ENCODE results near the gene MRPL52.

The MRPL52 gene

GRCh38 chr14:22807432-22808087, 22.1 kb upstream of the MRPL52 start:
- H3K36me3 ChIP-seq (ENCODE audit: control insufficient read depth, insufficient read depth, low read length): no peaks in the 10 kb centered on the region
- peaks cover under 1% of the 10 kb centered on the region for H3K79me2 ChIP-seq
- peak overlapping the region; percentile 52 for H2AFZ ChIP-seq
- peak overlapping the region; percentile 31 for H3K4me2 ChIP-seq (ENCODE audit: low read length)
- no peaks in the 10 kb centered on the region for H3K27me3 ChIP-seq (ENCODE audit: control insufficient read depth, insufficient read depth, low read length)
- peaks cover 13% of the 10 kb centered on the region for H3K4me1 ChIP-seq
- peak overlapping the region; percentile 16 for H3K4me3 ChIP-seq (ENCODE audit: low read depth, low read length)
- no peaks in the 10 kb centered on the region for H3K9me3 ChIP-seq (ENCODE audit: control insufficient read depth, low read length)
- peak overlapping the region; percentile 77 for H3K27ac ChIP-seq
- no peak overlapping the region for H3K9ac ChIP-seq
- TF ChIP-seq CTCF (IDR thresholded peaks at IDR 0.05): no peak

- Histone ChIP-seq H3K27ac (peak overlapping the region; percentile 77), H3K4me2 (ENCODE audit: low read length) (no peak overlapping the region), H3K4me3 (ENCODE audit: low read depth, low read length) (no peak overlapping the region), H3K9me3 (ENCODE audit: control insufficient read depth, low read length) (no peaks in the 10 kb centered on the region), H2AFZ (no peak overlapping the region), H3K79me2 (no peaks in the 10 kb centered on the region), H3K4me1 (peaks cover 15% of the 10 kb centered on the region), H3K36me3 (ENCODE audit: control insufficient read depth, insufficient read depth, low read length) (no peaks in the 10 kb centered on the region), H3K9ac (no peak overlapping the region), H3K27me3 (ENCODE audit: control insufficient read depth, insufficient read depth, low read length) (no peaks in the 10 kb centered on the region)
- TF ChIP-seq CTCF (IDR thresholded peaks at IDR 0.05): no peak
Measured at GRCh38 chr14:22808388-22809209, 21.1 kb upstream of the MRPL52 start.

- Histone ChIP-seq H3K36me3 (ENCODE audit: control insufficient read depth, insufficient read depth, low read length) (no peaks in the 10 kb centered on the region), H3K9me3 (ENCODE audit: control insufficient read depth, low read length) (no peaks in the 10 kb centered on the region), H3K27me3 (ENCODE audit: control insufficient read depth, insufficient read depth, low read length) (no peaks in the 10 kb centered on the region), H3K4me1 (peaks cover 31% of the 10 kb centered on the region), H3K27ac (peak overlapping the region; percentile 36), H3K9ac (no peak overlapping the region), H2AFZ (no peak overlapping the region), H3K4me2 (ENCODE audit: low read length) (peak overlapping the region; percentile 17), H3K4me3 (ENCODE audit: low read depth, low read length) (peak overlapping the region; percentile 27), H3K79me2 (no peaks in the 10 kb centered on the region)
- TF ChIP-seq CTCF (IDR thresholded peaks at IDR 0.05): no peak
Measured at GRCh38 chr14:22811722-22812121, 18.0 kb upstream of the MRPL52 start.

GRCh38 chr14:22812744-22813143, 16.9 kb upstream of the MRPL52 start:
- H3K27me3 ChIP-seq (ENCODE audit: control insufficient read depth, insufficient read depth, low read length): no peaks in the 10 kb centered on the region
- peaks cover 30% of the 10 kb centered on the region for H3K4me1 ChIP-seq
- peak overlapping the region; percentile 51 for H3K4me2 ChIP-seq (ENCODE audit: low read length)
- no peaks in the 10 kb centered on the region for H3K79me2 ChIP-seq
- H3K4me3 ChIP-seq (ENCODE audit: low read depth, low read length): peak overlapping the region; percentile 38
- H3K9ac ChIP-seq: no peak overlapping the region
- H3K27ac ChIP-seq: peak overlapping the region; percentile 63
- no peaks in the 10 kb centered on the region for H3K9me3 ChIP-seq (ENCODE audit: control insufficient read depth, low read length)
- peak overlapping the region; percentile 40 for H2AFZ ChIP-seq
- TF ChIP-seq CTCF (IDR thresholded peaks at IDR 0.05): no peak
- H3K36me3 ChIP-seq (ENCODE audit: control insufficient read depth, insufficient read depth, low read length): no peaks in the 10 kb centered on the region

Measured in parathyroid adenoma (tissue), 2 donors.